Epidermal melanocyte (primary cell): ENCODE measurements around the gene GET4.
"Not testable (repeated sequence)": the region's sequence is repeated elsewhere in the genome, so short reads cannot be mapped to it uniquely, and the experiment has no call there.

Source experiments
- DNase-seq: peaks from one replicate; pipeline ENCODE4 v3.0.0; 2011; ENCODE audit warnings: low spot score; ENCODE audit not compliant: insufficient read length

Gene GET4

GRCh38 chr7:845731-846130 is 30.6 kb upstream of the GET4 start:
- DNase-seq, result no peak

- DNase-seq, result not testable (repeated sequence)
These were observed 29.2 kb upstream of the GET4 start for GRCh38 chr7:846958-847650.

GRCh38 chr7:847728-848127 is 28.6 kb upstream of the GET4 start:
- DNase-seq, result not testable (repeated sequence)

- no peak for DNase-seq
These were observed 27.2 kb upstream of the GET4 start for GRCh38 chr7:849145-849544.

GRCh38 chr7:849781-850180 is 26.6 kb upstream of the GET4 start:
- DNase-seq, result no peak

GRCh38 chr7:851204-851603 is 25.1 kb upstream of the GET4 start:
- no peak for DNase-seq

- no peak for DNase-seq
These were observed 22.8 kb upstream of the GET4 start for GRCh38 chr7:853366-854117.

GRCh38 chr7:854118-854775 is 22.1 kb upstream of the GET4 start:
- DNase-seq, result no peak

- no peak for DNase-seq
These were observed 20.5 kb upstream of the GET4 start for GRCh38 chr7:855686-856369.

- no peak for DNase-seq
These were observed 19.8 kb upstream of the GET4 start for GRCh38 chr7:856444-857095.

GRCh38 chr7:857661-858060 is 18.7 kb upstream of the GET4 start:
- no peak for DNase-seq

GRCh38 chr7:859359-860030 is 16.9 kb upstream of the GET4 start:
- no peak for DNase-seq

GRCh38 chr7:860149-860548 is 16.2 kb upstream of the GET4 start:
- no peak for DNase-seq

GRCh38 chr7:861222-861621 is 15.1 kb upstream of the GET4 start:
- no peak for DNase-seq

GRCh38 chr7:862157-862556 is 14.2 kb upstream of the GET4 start:
- no peak for DNase-seq

GRCh38 chr7:863106-863505 is 13.2 kb upstream of the GET4 start:
- no peak for DNase-seq

- no peak for DNase-seq
These were observed 10.4 kb upstream of the GET4 start for GRCh38 chr7:865921-866320.

- no peak for DNase-seq
These were observed 9.4 kb upstream of the GET4 start for GRCh38 chr7:867001-867405.

- DNase-seq, result peak; percentile 36
These were observed 8.8 kb upstream of the GET4 start for GRCh38 chr7:867406-868188.

GRCh38 chr7:868189-868486 is 8.2 kb upstream of the GET4 start:
- DNase-seq, result no peak
